Measurements from ENCODE around the gene GOLGA7B. TPM values are rescaled to one million over a fixed set of nuclear protein-coding genes. Genes with fewer than 3 reads are reported as not detected.

GOLGA7B gene
- total RNA-seq, 3 donors from 2014 or later (not counting 1 experiment from before 2014, with no cell fraction given) = 4.1 to 4.6 (median 4.1) TPM

DNA sequence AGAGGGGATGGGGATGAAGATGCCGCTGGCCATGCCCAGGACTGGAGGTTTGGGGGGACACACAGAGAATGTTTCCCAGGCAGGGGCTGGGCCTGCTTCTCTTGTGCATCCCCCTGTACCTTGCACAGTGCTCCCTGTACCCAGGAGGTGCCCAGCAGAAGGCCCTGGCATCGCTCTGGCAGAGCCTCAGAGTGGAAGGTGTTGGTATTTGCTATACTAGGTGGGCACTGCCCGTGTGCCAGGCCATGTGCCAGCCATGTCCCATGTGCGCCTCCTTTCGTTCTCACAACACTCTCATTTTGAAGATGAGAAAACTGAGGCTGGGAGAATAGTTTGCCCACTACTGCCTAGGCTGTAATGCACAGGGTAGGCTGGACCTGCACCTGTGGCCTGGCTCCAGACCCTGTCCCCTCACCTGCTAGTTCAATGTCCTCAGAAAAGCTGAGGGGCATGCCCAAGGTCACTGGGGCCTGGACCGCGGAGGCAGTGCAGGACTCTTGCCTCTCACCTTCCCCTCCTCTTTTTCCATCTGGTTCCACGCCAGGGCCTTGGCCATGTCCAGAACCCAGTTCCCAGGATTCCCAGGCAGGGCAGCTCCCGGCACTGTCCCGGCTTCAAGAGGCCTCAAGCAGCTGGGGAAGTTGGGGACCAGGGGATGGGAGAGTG lies 64.7 kb downstream of the GOLGA7B start:
- intact Hi-C loops (cut with micrococcal nuclease) = loop anchor here (2.0 to 5.0 kb wide), 2 partner anchors 113 to 126 kb away; no protein-coding TSS in a partner anchor
- Mint-ChIP-seq H3K27ac (no peak overlapping the region), H3K4me1 (peaks cover 6 to 10% of the 10 kb centered on the region in 2 donors), H3K4me3 (no peak overlapping the region), H3K27me3 (ENCODE audit: low read depth in 2 of 2) (peaks cover 17 to 39% of the 10 kb centered on the region in 2 donors), H3K36me3 (no peaks in the 10 kb centered on the region), H3K9me3 (no peaks in the 10 kb centered on the region)
- Histone ChIP-seq H3K4me3 (ENCODE audit: low read length) (no peak overlapping the region), H3K9me3 (ENCODE audit: control insufficient read depth, insufficient read depth, low read length) (no peaks in the 10 kb centered on the region), H3K27me3 (ENCODE audit: control insufficient read depth, insufficient read depth, low read length) (no peaks in the 10 kb centered on the region), H3K27ac (ENCODE audit: low read length) (no peak overlapping the region), H3K36me3 (ENCODE audit: control insufficient read depth, insufficient read depth, low read length) (no peaks in the 10 kb centered on the region), H3K4me1 (ENCODE audit: control insufficient read depth, insufficient read depth, low read length) (peaks cover 8% of the 10 kb centered on the region)
- ATAC-seq = no peak
- no peak for DNase-seq
- TF ChIP-seq, protein P1, sequence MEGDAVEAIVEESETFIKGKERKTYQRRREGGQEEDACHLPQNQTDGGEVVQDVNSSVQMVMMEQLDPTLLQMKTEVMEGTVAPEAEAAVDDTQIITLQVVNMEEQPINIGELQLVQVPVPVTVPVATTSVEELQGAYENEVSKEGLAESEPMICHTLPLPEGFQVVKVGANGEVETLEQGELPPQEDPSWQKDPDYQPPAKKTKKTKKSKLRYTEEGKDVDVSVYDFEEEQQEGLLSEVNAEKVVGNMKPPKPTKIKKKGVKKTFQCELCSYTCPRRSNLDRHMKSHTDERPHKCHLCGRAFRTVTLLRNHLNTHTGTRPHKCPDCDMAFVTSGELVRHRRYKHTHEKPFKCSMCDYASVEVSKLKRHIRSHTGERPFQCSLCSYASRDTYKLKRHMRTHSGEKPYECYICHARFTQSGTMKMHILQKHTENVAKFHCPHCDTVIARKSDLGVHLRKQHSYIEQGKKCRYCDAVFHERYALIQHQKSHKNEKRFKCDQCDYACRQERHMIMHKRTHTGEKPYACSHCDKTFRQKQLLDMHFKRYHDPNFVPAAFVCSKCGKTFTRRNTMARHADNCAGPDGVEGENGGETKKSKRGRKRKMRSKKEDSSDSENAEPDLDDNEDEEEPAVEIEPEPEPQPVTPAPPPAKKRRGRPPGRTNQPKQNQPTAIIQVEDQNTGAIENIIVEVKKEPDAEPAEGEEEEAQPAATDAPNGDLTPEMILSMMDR (IDR thresholded peaks at IDR 0.05) = no peak
- 61% methylated on average over 10 of the region's 10 CpGs for WGBS (ENCODE audit: insufficient coverage)

DNA sequence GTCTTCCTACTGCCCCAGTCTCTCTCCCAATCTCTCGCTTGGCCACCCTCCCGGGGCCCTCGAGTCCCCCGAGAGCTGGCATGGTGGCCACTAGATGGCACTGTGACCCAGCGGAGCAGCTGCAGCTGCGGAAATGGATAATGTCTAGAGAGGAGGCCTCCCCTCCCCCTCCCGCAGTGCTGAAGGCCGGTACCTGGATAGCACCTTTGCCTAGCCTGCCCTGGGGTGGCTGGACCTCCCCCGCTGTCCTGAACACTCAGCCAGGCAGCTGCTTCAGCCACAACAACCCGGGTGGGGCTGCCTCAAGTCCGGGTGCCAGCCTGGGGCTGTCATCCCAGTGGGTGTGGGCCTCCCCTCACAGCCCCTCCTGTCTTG lies 65.2 kb downstream of the GOLGA7B start:
- 15% methylated on average over 9 of the region's 11 CpGs for WGBS (ENCODE audit: insufficient coverage)
- intact Hi-C loops (cut with micrococcal nuclease) = loop anchor here (2.0 to 5.0 kb wide), 2 partner anchors 112 to 126 kb away; no protein-coding TSS in a partner anchor
- Histone ChIP-seq H3K27me3 (ENCODE audit: control insufficient read depth, insufficient read depth, low read length) (no peaks in the 10 kb centered on the region), H3K4me1 (ENCODE audit: control insufficient read depth, insufficient read depth, low read length) (peaks cover 8% of the 10 kb centered on the region), H3K4me3 (ENCODE audit: low read length) (no peak overlapping the region), H3K9me3 (ENCODE audit: control insufficient read depth, insufficient read depth, low read length) (no peaks in the 10 kb centered on the region), H3K36me3 (ENCODE audit: control insufficient read depth, insufficient read depth, low read length) (no peaks in the 10 kb centered on the region), H3K27ac (ENCODE audit: low read length) (no peak overlapping the region)
- DNase-seq = peak; percentile 62 to 83
- ATAC-seq = peak; percentile 75 to 94 (median 82)
- TF ChIP-seq, protein P1 (IDR thresholded peaks at IDR 0.05) = peak; percentile 95
- H3K4me1 Mint-ChIP-seq = peaks cover 6 to 10% of the 10 kb centered on the region in 2 donors
- no peaks in the 10 kb centered on the region for H3K36me3 Mint-ChIP-seq
- peaks cover 17 to 36% of the 10 kb centered on the region in 2 donors for H3K27me3 Mint-ChIP-seq (ENCODE audit: low read depth in 2 of 2)
- H3K4me3 Mint-ChIP-seq = no peak overlapping the region
- no peaks in the 10 kb centered on the region for H3K9me3 Mint-ChIP-seq
- H3K27ac Mint-ChIP-seq = no peak overlapping the region

DNA sequence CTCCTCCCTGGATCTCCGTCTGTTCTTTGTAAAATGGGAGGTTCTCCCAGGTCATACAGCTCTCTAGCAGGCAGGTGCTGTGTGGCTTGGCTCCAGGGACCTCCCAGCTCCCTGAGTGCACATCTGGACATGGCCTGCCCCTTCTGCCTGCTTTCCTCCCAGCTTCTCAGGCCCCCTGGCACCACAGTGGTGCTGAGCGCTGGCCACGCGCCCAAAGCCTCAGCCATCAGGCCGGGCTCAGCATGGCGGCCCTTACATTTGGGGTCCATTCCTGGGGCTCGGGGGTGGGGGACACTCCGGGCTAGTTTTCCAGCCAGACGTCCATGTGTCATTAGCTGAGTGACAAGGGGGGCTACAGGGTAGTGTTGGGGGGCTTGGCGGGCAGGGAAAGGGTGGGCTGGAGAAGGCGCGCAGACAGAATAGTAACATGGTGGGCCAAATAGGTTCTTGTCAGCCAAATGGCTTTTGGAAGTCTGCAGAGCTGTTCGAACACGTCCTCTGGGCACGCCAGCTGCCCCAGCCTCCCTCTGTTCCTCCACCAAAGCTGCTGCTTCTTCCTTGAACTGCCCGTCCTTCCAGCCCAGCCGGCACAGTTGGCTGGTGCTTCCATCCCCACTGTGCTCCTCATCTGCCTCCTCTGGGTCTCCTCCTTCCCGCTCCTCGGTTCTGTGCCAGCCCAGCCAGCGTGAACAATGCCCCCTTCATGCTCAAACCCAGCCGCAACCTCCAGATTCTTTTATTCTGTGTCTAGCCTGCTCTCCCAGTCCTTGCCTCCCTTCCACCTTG lies 65.9 kb downstream of the GOLGA7B start:
- Histone ChIP-seq H3K9me3 (ENCODE audit: control insufficient read depth, insufficient read depth, low read length) (no peaks in the 10 kb centered on the region), H3K27ac (ENCODE audit: low read length) (no peak overlapping the region), H3K27me3 (ENCODE audit: control insufficient read depth, insufficient read depth, low read length) (no peaks in the 10 kb centered on the region), H3K36me3 (ENCODE audit: control insufficient read depth, insufficient read depth, low read length) (no peaks in the 10 kb centered on the region), H3K4me1 (ENCODE audit: control insufficient read depth, insufficient read depth, low read length) (peaks cover 8% of the 10 kb centered on the region), H3K4me3 (ENCODE audit: low read length) (no peak overlapping the region)
- DNase-seq = no peak
- no peak overlapping the region for H3K27ac Mint-ChIP-seq
- H3K4me3 Mint-ChIP-seq = no peak overlapping the region
- ATAC-seq = no peak
- peaks cover 6 to 10% of the 10 kb centered on the region in 2 donors for H3K4me1 Mint-ChIP-seq
- TF ChIP-seq, protein P1 (IDR thresholded peaks at IDR 0.05) = no peak
- H3K27me3 Mint-ChIP-seq (ENCODE audit: low read depth in 2 of 2) = peaks cover 18 to 39% of the 10 kb centered on the region in 2 donors
- H3K36me3 Mint-ChIP-seq = no peaks in the 10 kb centered on the region
- intact Hi-C loops (cut with micrococcal nuclease) = loop anchor here (2.0 kb wide), 1 partner anchor 125 kb away; no protein-coding TSS in a partner anchor
- no peaks in the 10 kb centered on the region for H3K9me3 Mint-ChIP-seq
- WGBS (ENCODE audit: insufficient coverage) = 81% methylated on average over 21 of the region's 21 CpGs
